Chondrocyte (in vitro differentiated cells): ENCODE results near the gene SRSF11. TPM values are rescaled to one million over a fixed set of nuclear protein-coding genes. Genes with fewer than 3 reads are reported as not detected.

ENCODE experiments used
- DNase-seq: peaks from one replicate; pipeline ENCODE4 v3.0.0; 2021; ENCODE audit warnings: mixed read lengths, low spot score
- H3K27ac Mint-ChIP-seq: one replicate; pipeline ENCODE4 v1.8.0; 2021; ENCODE audit warnings: mild to moderate bottlenecking, moderate library complexity, mixed read lengths; ENCODE audit not compliant: unreplicated experiment
- H3K27me3 Mint-ChIP-seq: 2 replicates; pipeline ENCODE4 v1.8.0; 2021; ENCODE audit warnings: low read depth, mixed read lengths
- H3K36me3 Mint-ChIP-seq: 2 replicates; pipeline ENCODE4 v1.8.0; 2021; ENCODE audit warnings: low read depth, mixed read lengths
- H3K4me1 Mint-ChIP-seq: 2 replicates; pipeline ENCODE4 v1.8.0; 2021; ENCODE audit warnings: low read depth, mild to moderate bottlenecking, mixed read lengths
- H3K4me3 Mint-ChIP-seq: one replicate; pipeline ENCODE4 v1.8.0; 2021; ENCODE audit warnings: mild to moderate bottlenecking, moderate library complexity, mixed read lengths; ENCODE audit not compliant: unreplicated experiment
- H3K9me3 Mint-ChIP-seq: 2 replicates; pipeline ENCODE4 v1.8.0; 2021; ENCODE audit warnings: low read depth, mixed read lengths
- CTCF ChIP-seq: fragments of 200-600 bp; sonication (generic); IDR thresholded peaks from 2 replicates; pipeline ENCODE4 v1.5.0; 2021; ENCODE audit warnings: antibody characterized with exemption, mild to moderate bottlenecking, moderate library complexity
- total RNA-seq: library from RNA; stranded (reverse); gene quantifications from 3 replicates; pipeline ENCODE4 v1.2.1, GENCODE V29; 2021

The SRSF11 gene
- total RNA-seq, 1 donor from 2014 or later = 152 TPM

DNA sequence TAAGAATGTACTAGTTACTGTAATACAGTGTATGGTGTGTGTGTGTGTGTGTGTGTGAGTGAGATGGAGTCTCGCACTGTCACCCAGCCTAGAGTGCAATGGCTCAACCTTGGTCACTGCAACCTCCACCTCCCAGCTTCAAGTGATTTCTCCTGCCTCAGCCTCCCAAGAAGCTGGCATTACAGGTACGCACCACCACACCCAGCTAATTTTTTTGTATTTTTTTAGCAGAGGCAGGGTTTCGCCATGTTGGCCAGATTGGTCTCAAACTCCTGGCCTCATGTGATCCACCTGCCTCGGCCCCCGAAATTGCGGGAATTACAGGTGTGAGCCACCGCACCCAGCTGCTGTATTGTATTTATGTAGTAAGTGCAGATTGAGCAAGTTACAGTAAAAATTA is 12.9 kb upstream of the SRSF11 start:
- Mint-ChIP-seq H3K27ac (no peak overlapping the region), H3K36me3 (peaks cover 2% of the 10 kb centered on the region), H3K27me3 (no peaks in the 10 kb centered on the region), H3K4me3 (no peak overlapping the region), H3K9me3 (no peaks in the 10 kb centered on the region), H3K4me1 (peaks cover 56% of the 10 kb centered on the region)
- DNase-seq = no peak
- no peak for TF ChIP-seq CTCF

DNA sequence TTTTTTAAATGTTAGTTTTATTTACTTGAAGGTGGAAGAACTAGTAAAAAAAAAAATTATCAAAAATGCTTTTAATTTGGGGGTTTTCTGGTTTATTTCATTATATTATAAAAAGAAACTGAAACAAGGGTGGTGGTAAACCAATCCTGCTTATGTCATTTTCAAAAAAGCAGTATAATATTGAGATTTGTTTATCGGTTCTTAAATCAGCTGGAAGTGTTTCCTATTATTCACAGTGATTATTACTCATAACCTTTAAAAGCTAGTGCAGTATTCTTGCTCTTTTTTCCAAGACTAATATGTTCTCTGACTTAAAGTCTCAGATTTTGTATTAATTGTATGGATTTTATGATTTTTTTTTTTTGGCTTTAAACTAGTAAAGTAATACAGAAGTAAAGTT is 10.4 kb upstream of the SRSF11 start:
- no peaks in the 10 kb centered on the region for H3K9me3 Mint-ChIP-seq
- no peak overlapping the region for H3K27ac Mint-ChIP-seq
- TF ChIP-seq CTCF = no peak
- peaks cover 2% of the 10 kb centered on the region for H3K36me3 Mint-ChIP-seq
- H3K4me1 Mint-ChIP-seq = peaks cover 41% of the 10 kb centered on the region
- no peak overlapping the region for H3K4me3 Mint-ChIP-seq
- no peaks in the 10 kb centered on the region for H3K27me3 Mint-ChIP-seq
- no peak for DNase-seq

DNA sequence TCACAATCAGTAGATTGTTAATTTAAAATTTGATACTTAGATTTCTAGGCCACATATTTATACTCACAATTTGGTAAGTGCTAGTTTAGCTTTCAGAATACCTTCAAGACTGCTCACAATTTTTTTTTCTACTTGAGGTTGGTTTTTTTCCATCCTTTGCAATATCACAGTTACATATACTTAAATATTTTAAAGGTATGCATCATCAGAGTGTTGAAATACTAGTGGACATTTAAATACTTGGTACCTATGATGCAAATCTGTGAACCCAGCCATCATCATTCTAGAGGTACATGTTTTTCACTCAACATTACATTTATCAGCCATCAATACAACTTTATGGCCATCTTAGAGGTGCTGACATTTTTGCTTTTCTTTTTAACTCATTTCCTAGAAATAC is 9.6 kb upstream of the SRSF11 start:
- DNase-seq = no peak
- Mint-ChIP-seq H3K36me3 (peaks cover 2% of the 10 kb centered on the region), H3K4me1 (peaks cover 39% of the 10 kb centered on the region), H3K9me3 (no peaks in the 10 kb centered on the region), H3K4me3 (no peak overlapping the region), H3K27me3 (no peaks in the 10 kb centered on the region), H3K27ac (no peak overlapping the region)
- no peak for TF ChIP-seq CTCF

- TF ChIP-seq CTCF = no peak
- Mint-ChIP-seq H3K36me3 (peaks cover 14% of the 10 kb centered on the region), H3K4me1 (peaks cover 40% of the 10 kb centered on the region), H3K9me3 (no peaks in the 10 kb centered on the region), H3K27ac (peak overlapping the region; percentile 74), H3K27me3 (no peaks in the 10 kb centered on the region), H3K4me3 (no peak overlapping the region)
- DNase-seq = no peak
These were observed 1.2 kb upstream of the SRSF11 start for GRCh38 chr1:70220015-70220414.

DNA sequence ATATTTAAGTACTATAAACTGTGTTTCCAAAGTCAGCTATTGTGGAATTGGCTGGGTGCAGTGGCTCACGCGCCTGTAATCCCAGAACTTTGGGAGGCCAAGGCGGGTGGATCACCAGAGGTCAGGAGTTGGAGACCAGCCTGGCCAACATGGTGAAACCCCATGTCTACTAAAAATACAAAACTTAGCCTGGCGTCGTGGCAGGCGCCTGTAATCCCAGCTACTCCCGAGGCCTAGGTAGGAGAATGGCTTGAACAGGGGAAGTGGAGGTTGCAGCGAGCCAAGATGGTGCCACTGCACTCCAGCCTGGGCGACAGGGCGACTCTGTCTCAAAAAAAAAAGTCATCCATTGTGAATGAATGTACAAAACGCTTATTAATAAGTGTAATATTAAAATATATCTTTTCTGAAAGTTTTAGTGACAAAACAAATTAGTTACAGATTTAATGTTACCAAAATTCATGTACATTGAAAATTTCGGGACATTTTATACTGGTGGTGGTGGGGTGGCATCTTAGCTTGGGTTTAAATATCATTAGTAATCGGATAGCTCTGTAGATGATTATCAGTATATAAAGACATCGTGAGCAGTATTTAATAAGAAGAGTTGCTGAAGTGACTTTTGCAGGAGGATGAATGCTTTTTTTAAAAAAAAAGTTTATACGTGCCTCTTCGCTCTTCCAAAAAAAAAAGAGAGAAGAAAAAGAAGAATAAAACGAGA is 503 bp upstream of the SRSF11 start:
- peaks cover 14% of the 10 kb centered on the region for H3K36me3 Mint-ChIP-seq

More for the DNA sequence above, 503 bp upstream of the SRSF11 start:
- no peak for TF ChIP-seq CTCF
- no peak for DNase-seq
- H3K4me3 Mint-ChIP-seq = peak overlapping the region; percentile 83
- no peaks in the 10 kb centered on the region for H3K9me3 Mint-ChIP-seq
- no peaks in the 10 kb centered on the region for H3K27me3 Mint-ChIP-seq
- peak overlapping the region; percentile 98 for H3K27ac Mint-ChIP-seq
- H3K4me1 Mint-ChIP-seq = peaks cover 41% of the 10 kb centered on the region
